Left ventricle myocardium inferior (tissue), 1 donor: ENCODE results near the gene ZDHHC13. TPM values are rescaled to one million over a fixed set of nuclear protein-coding genes. Genes with fewer than 3 reads are reported as not detected.

ENCODE experiments used
- DNase-seq: peaks from one replicate; pipeline ENCODE4 v3.0.0-alpha.2; 2020
- H3K27ac ChIP-seq: fragments of 200-600 bp; replicated peaks from 2 replicates; pipeline ENCODE4 v1.8.0; 2021
- H3K27me3 ChIP-seq: fragments of 200-600 bp; 2 replicates; pipeline ENCODE4 v1.8.0; 2021; ENCODE audit warnings: low read depth
- H3K36me3 ChIP-seq: fragments of 200-600 bp; 2 replicates; pipeline ENCODE4 v1.8.0; 2021
- H3K4me1 ChIP-seq: fragments of 200-600 bp; 2 replicates; pipeline ENCODE4 v1.8.0; 2021
- H3K4me3 ChIP-seq: fragments of 200-600 bp; 2 replicates; pipeline ENCODE4 v1.8.0; 2021; ENCODE audit warnings: mild to moderate bottlenecking, moderate library complexity
- H3K9me3 ChIP-seq: fragments of 200-600 bp; replicated peaks from 2 replicates; pipeline ENCODE4 v1.8.0; 2021
- CTCF ChIP-seq: fragments of 200-600 bp; IDR thresholded peaks from 2 replicates; pipeline ENCODE4 v1.8.0; 2021; ENCODE audit warnings: antibody characterized with exemption, mild to moderate bottlenecking, borderline replicate concordance
- intact Hi-C: fragments of 100-400 bp; cut with micrococcal nuclease; formaldehyde crosslinking; loops from one replicate; pipeline ENCODE4 v1.11.0; 2022
- total RNA-seq: library from RNA; stranded (reverse); fragmentation: NEBNext Ultra II Directional; extraction: Animal tissue kit (Norgen Biotek cat#: 25700); gene quantifications from one replicate; pipeline ENCODE4 v1.2.1, GENCODE V29; 2021
- donor health status: DM: no; HTN: yes; CAD: no; lungs with severe emphysema.

Gene ZDHHC13
- total RNA-seq, 1 donor from 2014 or later, result 8.0 TPM

- no peaks in the 10 kb centered on the region for H3K36me3 ChIP-seq
- H3K9me3 ChIP-seq, result no peaks in the 10 kb centered on the region
- H3K4me1 ChIP-seq, result no peaks in the 10 kb centered on the region
- H3K27ac ChIP-seq, result no peak overlapping the region
- no peak for TF ChIP-seq CTCF
- intact Hi-C loops, result no loop called here
- H3K4me3 ChIP-seq, result no peak overlapping the region
- H3K27me3 ChIP-seq, result peaks cover 22% of the 10 kb centered on the region
- no peak for DNase-seq
These were observed 24.6 kb upstream of the ZDHHC13 start for GRCh38 chr11:19092342-19092741.

- Histone ChIP-seq H3K4me3 (no peak overlapping the region), H3K9me3 (no peaks in the 10 kb centered on the region), H3K27ac (no peak overlapping the region), H3K4me1 (no peaks in the 10 kb centered on the region), H3K36me3 (no peaks in the 10 kb centered on the region), H3K27me3 (peaks cover 22% of the 10 kb centered on the region)
- intact Hi-C loops, result no loop called here
- no peak for TF ChIP-seq CTCF
- DNase-seq, result no peak
These were observed 24.1 kb upstream of the ZDHHC13 start for GRCh38 chr11:19092850-19093249.

- peaks cover 25% of the 10 kb centered on the region for H3K27me3 ChIP-seq
- no peak for DNase-seq
- TF ChIP-seq CTCF, result no peak
These were observed 23.0 kb upstream of the ZDHHC13 start for GRCh38 chr11:19093976-19094375.

GRCh38 chr11:19094859-19095258 is 22.1 kb upstream of the ZDHHC13 start:
- no peak overlapping the region for H3K27ac ChIP-seq

More at GRCh38 chr11:19093976-19094375, 23.0 kb upstream of the ZDHHC13 start:
- Histone ChIP-seq H3K27ac (no peak overlapping the region), H3K9me3 (no peaks in the 10 kb centered on the region), H3K36me3 (no peaks in the 10 kb centered on the region), H3K4me3 (no peak overlapping the region), H3K4me1 (no peaks in the 10 kb centered on the region)
- intact Hi-C loops, result no loop called here

GRCh38 chr11:19099093-19099492 is 17.9 kb upstream of the ZDHHC13 start:
- no peak overlapping the region for H3K27ac ChIP-seq
- no peak for DNase-seq
- peaks cover 5% of the 10 kb centered on the region for H3K9me3 ChIP-seq
- H3K4me1 ChIP-seq, result no peaks in the 10 kb centered on the region
- no peak overlapping the region for H3K4me3 ChIP-seq
- intact Hi-C loops, result no loop called here
- H3K27me3 ChIP-seq, result peaks cover 25% of the 10 kb centered on the region
- TF ChIP-seq CTCF, result no peak
- no peaks in the 10 kb centered on the region for H3K36me3 ChIP-seq

More at GRCh38 chr11:19094859-19095258, 22.1 kb upstream of the ZDHHC13 start:
- intact Hi-C loops, result no loop called here
- Histone ChIP-seq H3K4me3 (no peak overlapping the region), H3K27me3 (peaks cover 25% of the 10 kb centered on the region), H3K36me3 (no peaks in the 10 kb centered on the region), H3K9me3 (no peaks in the 10 kb centered on the region), H3K4me1 (no peaks in the 10 kb centered on the region)
- no peak for DNase-seq
- TF ChIP-seq CTCF, result no peak

- Histone ChIP-seq H3K27me3 (peaks cover 15% of the 10 kb centered on the region), H3K4me1 (no peaks in the 10 kb centered on the region), H3K4me3 (no peak overlapping the region), H3K9me3 (peaks cover 5% of the 10 kb centered on the region), H3K36me3 (no peaks in the 10 kb centered on the region), H3K27ac (no peak overlapping the region)
- intact Hi-C loops, result no loop called here
- TF ChIP-seq CTCF, result no peak
- no peak for DNase-seq
These were observed 16.1 kb upstream of the ZDHHC13 start for GRCh38 chr11:19100885-19101284.
